Right lobe of liver (tissue), 6 donors: Measurements from ENCODE around the gene IL17D. TPM values are rescaled to one million over a fixed set of nuclear protein-coding genes. Genes with fewer than 3 reads are reported as not detected.

ENCODE experiments used
- ATAC-seq, 4 donors: fragments of 200-7000 bp; cut with Tn5 transposase; one replicate each; pipeline ENCODE4 v1.9.1; 2020; ENCODE audit warnings: mild to moderate bottlenecking in 4 of 4, moderate library complexity in 4 of 4
- DNase-seq, 3 donors: peaks; one replicate each; pipeline ENCODE4 v3.0.0-alpha.2; 2020
- H3K27ac ChIP-seq, 3 donors: fragments of 200-600 bp; one replicate each; pipeline ENCODE4 v1.8.0; 2022
- H3K27me3 ChIP-seq, 2 donors: fragments of 200-600 bp; one replicate each; pipeline ENCODE4 v1.8.0; 2022
- H3K36me3 ChIP-seq, 4 donors: fragments of 200-600 bp; sonication (generic) in 1 of 4; one replicate each; pipeline versions ENCODE4 v1.5.1 to v1.8.0; 2017 to 2022; ENCODE audit warnings: control low read depth in 1 of 4
- H3K4me1 ChIP-seq, 4 donors: fragments of 200-600 bp; sonication (generic) in 1 of 4; one replicate each; pipeline versions ENCODE4 v1.5.1 to v1.8.0; 2017 to 2022; ENCODE audit warnings: control low read depth in 1 of 4
- H3K4me3 ChIP-seq, 3 donors: fragments of 200-600 bp; one replicate each; pipeline ENCODE4 v1.8.0; 2022
- H3K9me3 ChIP-seq, 4 donors: fragments of 200-600 bp; sonication (generic) in 1 of 4; one replicate each; pipeline versions ENCODE4 v1.5.1 to v1.8.0; 2017 to 2022; ENCODE audit warnings: control low read depth in 1 of 4
- POLR2A ChIP-seq: fragments of 450-650 bp; IDR thresholded peaks from one replicate; pipeline ENCODE4 v1.6.1; 2017; ENCODE audit warnings: antibody characterized with exemption, mild to moderate bottlenecking
- WGBS: methylation state at CpG from one replicate; pipeline ENCODE4 v1.1.6; 2018; ENCODE audit warnings: low coverage, low lambda C conversion rate; ENCODE audit not compliant: insufficient coverage; ENCODE audit errors: missing lambda C conversion rate; 5-methylcytosine and 5-hydroxymethylcytosine counted together
- intact Hi-C, 2 donors: fragments of 100-400 bp; cut with DNase I; formaldehyde crosslinking; loops; one replicate each; pipeline versions ENCODE4 v1.11.2 to v1.14.1; 2022
- long read RNA-seq: library from polyadenylated mRNA; unstranded; transcript quantifications from one replicate; pipeline ENCODE4 v2.0.0, GENCODE V29; 2019
- total RNA-seq, 6 experiments: library from RNA; depleted of rRNA in 2 of 6; stranded (reverse); fragments of >200 nt in 2 of 6; fragmentation: NEBNext Ultra II Directional in 3 of 6; extraction: Animal tissue kit (Norgen Biotek cat#: 25700) in 3 of 6; gene quantifications; one replicate each; pipeline versions ENCODE4 v1.1.0 to v1.2.4, GENCODE V29; 2016 to 2023
- TF ChIP-seq, protein P1 (sequence below), 4 donors: fragments of 200-600 bp in 3 of 4; fragments of 450-650 bp in 1 of 4; IDR thresholded peaks; one replicate each; pipeline versions ENCODE4 v1.5.1 to v1.8.0; 2016 to 2022; ENCODE audit warnings: antibody characterized with exemption in 4 of 4, mild to moderate bottlenecking in 2 of 4
- donor health status: DM: no; HTN: yes; CAD: no.
- donor health status: DM: no; HTN: no; CAD: no.
- donor health status: DM: no; HTN: no; CAD: no.
- donor health status: DM: no; HTN: yes; CAD: no.
- donor health status: DM: no; HTN: yes; CAD: no.

Gene IL17D, protein sequence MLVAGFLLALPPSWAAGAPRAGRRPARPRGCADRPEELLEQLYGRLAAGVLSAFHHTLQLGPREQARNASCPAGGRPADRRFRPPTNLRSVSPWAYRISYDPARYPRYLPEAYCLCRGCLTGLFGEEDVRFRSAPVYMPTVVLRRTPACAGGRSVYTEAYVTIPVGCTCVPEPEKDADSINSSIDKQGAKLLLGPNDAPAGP
- under 1 TPM in 3 of 6 experiments, not detected in 3; 0.19 to 0.64 (median 0.42) TPM for total RNA-seq
- long read RNA-seq = 0 reads

DNA sequence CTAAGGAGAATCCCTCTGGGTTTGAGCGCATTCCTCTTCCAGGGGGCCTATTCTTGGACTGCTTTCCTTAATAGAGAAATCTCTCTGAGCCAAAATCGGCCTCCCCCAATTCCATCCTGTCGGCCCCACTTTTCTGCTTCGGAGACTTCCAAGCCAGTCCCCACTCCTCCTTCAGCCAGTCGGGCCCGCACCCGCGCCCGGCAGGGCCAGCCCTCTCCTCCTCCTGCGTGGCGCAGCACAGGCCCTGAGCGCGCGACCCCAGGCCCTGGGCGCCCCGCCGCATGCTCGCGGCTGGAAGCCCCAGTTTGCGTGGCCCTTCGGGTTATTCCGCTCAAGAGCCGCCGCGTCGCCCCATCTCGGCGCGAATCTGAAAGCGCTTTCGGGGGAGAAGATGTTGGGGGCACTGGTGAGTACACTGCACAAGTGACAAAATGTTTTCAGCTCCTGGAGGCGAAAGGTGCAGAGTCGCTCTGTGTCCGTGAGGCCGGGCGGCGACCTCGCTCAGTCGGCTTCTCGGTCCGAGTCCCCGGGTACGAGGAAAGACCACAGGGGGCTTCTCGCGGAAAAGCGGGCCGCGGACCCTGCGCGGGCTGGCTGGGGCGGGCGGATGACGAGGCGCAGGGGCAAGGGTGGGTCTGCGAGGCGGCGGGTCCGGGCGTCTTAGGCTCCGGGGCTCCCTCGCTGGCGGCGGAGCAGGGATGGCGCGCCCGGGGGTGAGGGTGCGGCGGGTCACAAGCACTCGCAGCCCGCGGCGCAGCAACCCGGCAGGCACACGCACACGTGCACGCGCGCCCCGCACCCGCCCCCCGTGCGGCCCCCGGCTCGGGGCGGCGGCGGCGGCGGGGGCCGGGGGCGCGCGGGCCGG, at the start of gene IL17D:
Gene IL17D (plus strand): TSS at position 785 of the 865 bp plus-strand sequence. CDS start 303 bp downstream, outside the sequence.
- DNase-seq = no peak
- intact Hi-C loops = loop anchor here in 1 of 2 donors (10.0 kb wide), 1 partner anchor 208 kb away; no protein-coding TSS in a partner anchor
- Histone ChIP-seq H3K4me1 (no peaks in the 10 kb centered on the region), H3K36me3 (no peaks in the 10 kb centered on the region), H3K4me3 (peak within 1 kb of the TSS; percentile 46 to 60 (median 51)), H3K27ac (no peak within 1 kb of the TSS), H3K27me3 (peaks cover 0 to 6% of the 10 kb centered on the region in 2 donors), H3K9me3 (no peaks in the 10 kb centered on the region)
- peak; percentile 16 to 47 (median 24) for ATAC-seq
- 4% methylated on average over 22 of the region's 94 CpGs for WGBS
- TF ChIP-seq, protein P1, sequence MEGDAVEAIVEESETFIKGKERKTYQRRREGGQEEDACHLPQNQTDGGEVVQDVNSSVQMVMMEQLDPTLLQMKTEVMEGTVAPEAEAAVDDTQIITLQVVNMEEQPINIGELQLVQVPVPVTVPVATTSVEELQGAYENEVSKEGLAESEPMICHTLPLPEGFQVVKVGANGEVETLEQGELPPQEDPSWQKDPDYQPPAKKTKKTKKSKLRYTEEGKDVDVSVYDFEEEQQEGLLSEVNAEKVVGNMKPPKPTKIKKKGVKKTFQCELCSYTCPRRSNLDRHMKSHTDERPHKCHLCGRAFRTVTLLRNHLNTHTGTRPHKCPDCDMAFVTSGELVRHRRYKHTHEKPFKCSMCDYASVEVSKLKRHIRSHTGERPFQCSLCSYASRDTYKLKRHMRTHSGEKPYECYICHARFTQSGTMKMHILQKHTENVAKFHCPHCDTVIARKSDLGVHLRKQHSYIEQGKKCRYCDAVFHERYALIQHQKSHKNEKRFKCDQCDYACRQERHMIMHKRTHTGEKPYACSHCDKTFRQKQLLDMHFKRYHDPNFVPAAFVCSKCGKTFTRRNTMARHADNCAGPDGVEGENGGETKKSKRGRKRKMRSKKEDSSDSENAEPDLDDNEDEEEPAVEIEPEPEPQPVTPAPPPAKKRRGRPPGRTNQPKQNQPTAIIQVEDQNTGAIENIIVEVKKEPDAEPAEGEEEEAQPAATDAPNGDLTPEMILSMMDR (IDR thresholded peaks at IDR 0.05) = no peak
- TF ChIP-seq POLR2A = no peak

DNA sequence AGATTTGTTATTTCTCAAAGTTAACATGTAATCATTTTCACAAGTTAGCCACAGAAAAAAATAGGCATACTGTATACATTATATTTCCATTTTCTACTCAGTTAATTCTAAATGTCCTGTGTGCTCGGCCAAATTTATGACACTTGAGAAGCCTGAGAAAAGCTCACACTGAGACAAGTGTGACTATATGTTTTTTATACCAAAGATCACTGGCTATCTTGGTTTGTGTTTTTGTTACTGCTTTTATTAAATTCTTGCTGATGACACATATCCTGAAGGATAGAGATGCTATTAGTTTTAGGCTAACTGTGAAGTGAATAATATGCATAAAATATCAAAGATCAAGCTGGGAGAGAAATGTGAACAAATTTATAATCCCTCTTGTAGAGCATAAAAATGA, 49.3 kb upstream of the IL17D start:
- Histone ChIP-seq H3K4me1 (no peaks in the 10 kb centered on the region), H3K27me3 (no peaks in the 10 kb centered on the region), H3K27ac (no peak overlapping the region), H3K4me3 (no peak overlapping the region), H3K36me3 (peaks cover 0 to 2% (median 0%) of the 10 kb centered on the region in 4 donors), H3K9me3 (no peaks in the 10 kb centered on the region)
- intact Hi-C loops = no loop called here
- ATAC-seq = no peak
- no peak for TF ChIP-seq POLR2A
- TF ChIP-seq, protein P1 (IDR thresholded peaks at IDR 0.05) = no peak
- WGBS = 86% methylated on average over 1 of the region's 1 CpG
- no peak for DNase-seq

DNA sequence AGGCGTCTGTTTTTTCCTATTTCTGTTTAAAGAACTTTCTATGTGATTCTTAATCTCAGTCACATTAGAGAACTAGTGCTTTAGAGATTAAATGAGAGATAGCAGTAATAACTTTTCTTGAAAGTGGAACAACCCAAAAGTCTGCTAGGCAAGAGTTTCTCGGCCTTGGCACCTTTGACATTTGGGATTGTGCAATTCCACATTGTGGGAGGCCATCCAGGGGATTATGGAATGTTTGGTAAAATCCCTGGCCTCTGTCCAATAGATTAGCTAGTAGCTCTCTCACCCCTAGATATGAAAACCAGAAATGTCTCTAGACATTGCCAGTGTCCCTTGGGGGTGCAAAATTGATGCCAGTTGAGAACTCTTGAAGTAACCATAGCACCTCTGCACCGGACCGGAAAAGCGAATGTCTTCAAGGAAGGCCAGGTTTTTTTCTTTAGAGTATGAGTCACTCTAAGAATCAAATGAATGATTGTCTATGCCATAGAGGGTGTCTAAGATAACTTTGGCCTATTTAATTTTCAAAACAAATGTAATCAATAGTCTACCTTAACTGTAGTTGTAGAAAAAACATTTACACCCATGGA, 45.0 kb upstream of the IL17D start:
- H3K9me3 ChIP-seq = no peaks in the 10 kb centered on the region
- H3K4me3 ChIP-seq = no peak overlapping the region
- no peaks in the 10 kb centered on the region for H3K4me1 ChIP-seq
- TF ChIP-seq, protein P1 (IDR thresholded peaks at IDR 0.05) = no peak
- no peak for TF ChIP-seq POLR2A
- no peaks in the 10 kb centered on the region for H3K27me3 ChIP-seq
- DNase-seq (no peak), ATAC-seq (peak; percentile 45 to 85 (median 70))
- peaks cover 0 to 2% (median 0%) of the 10 kb centered on the region in 4 donors for H3K36me3 ChIP-seq
- intact Hi-C loops = no loop called here
- 59% methylated on average over 5 of the region's 5 CpGs for WGBS
- H3K27ac ChIP-seq = no peak overlapping the region

DNA sequence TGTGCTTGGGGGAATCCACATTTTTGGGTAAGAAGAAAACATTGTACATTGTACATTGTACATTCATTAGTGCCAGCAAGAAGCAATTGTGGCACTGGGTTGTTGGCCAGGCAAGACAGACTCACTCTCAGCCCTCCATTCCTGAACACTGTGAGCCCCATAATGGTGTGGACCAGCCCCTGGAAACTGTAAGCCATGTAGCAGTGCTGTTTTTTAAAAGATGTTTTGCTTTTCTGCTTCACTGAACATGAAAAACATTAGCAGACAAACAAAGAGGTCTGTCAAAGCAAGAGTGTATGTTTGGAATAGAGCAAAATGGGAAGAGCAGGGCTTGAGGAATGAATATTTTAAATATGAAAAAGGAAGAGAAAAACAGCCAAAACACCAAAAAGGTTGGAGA, 39.1 kb upstream of the IL17D start:
- H3K27me3 ChIP-seq = no peaks in the 10 kb centered on the region
- no peak overlapping the region for H3K27ac ChIP-seq
- intact Hi-C loops = no loop called here
- no peak overlapping the region for H3K4me3 ChIP-seq
- no peaks in the 10 kb centered on the region for H3K4me1 ChIP-seq
- DNase-seq (no peak), ATAC-seq (no peak)
- TF ChIP-seq, protein P1 (IDR thresholded peaks at IDR 0.05) = no peak
- TF ChIP-seq POLR2A = no peak
- H3K36me3 ChIP-seq = no peaks in the 10 kb centered on the region
- no peaks in the 10 kb centered on the region for H3K9me3 ChIP-seq
